Neural progenitor cell (in vitro differentiated cells): ENCODE data around the gene KRT82. TPM values are rescaled to one million over a fixed set of nuclear protein-coding genes. Genes with fewer than 3 reads are reported as not detected.
"Not testable (repeated sequence)": the region's sequence is repeated elsewhere in the genome, so short reads cannot be mapped to it uniquely, and the experiment has no call there.

Experiments
- DNase-seq: peaks from one replicate; pipeline ENCODE4 v3.0.0-alpha.2; 2016; ENCODE audit warnings: low spot score
- H2AFZ ChIP-seq: fragments of 200-600 bp; sonication (generic); replicated peaks from 2 replicates; pipeline ENCODE4 v1.6.1; 2016; ENCODE audit warnings: antibody characterized with exemption
- H3F3A ChIP-seq: fragments of 200-600 bp; sonication (generic); 2 replicates; pipeline ENCODE4 v1.6.1; 2016; ENCODE audit warnings: antibody characterized with exemption, low read depth
- H3K27ac ChIP-seq: fragments of 200-600 bp; sonication (generic); 2 replicates; pipeline ENCODE4 v1.5.1; 2016; ENCODE audit warnings: mild to moderate bottlenecking
- H3K27me3 ChIP-seq: fragments of 200-600 bp; sonication (generic); 2 replicates; pipeline ENCODE4 v1.6.1; 2016; ENCODE audit warnings: mild to moderate bottlenecking, moderate library complexity
- H3K36me3 ChIP-seq: fragments of 200-600 bp; sonication (generic); 2 replicates; pipeline ENCODE4 v1.5.1; 2016
- H3K4me1 ChIP-seq: fragments of 200-600 bp; sonication (generic); 2 replicates; pipeline ENCODE4 v1.6.1; 2016; ENCODE audit warnings: mixed run types
- H3K4me2 ChIP-seq: fragments of 200-600 bp; sonication (generic); 2 replicates; pipeline ENCODE4 v1.6.1; 2016
- H3K4me3 ChIP-seq: fragments of 200-600 bp; sonication (generic); 2 replicates; pipeline ENCODE4 v1.5.1; 2016
- H3K79me2 ChIP-seq: fragments of 200-600 bp; sonication (generic); 2 replicates; pipeline ENCODE4 v1.6.1; 2016; ENCODE audit warnings: low read depth
- H3K9ac ChIP-seq: fragments of 200-600 bp; sonication (generic); 2 replicates; pipeline ENCODE4 v1.6.1; 2016
- H3K9me3 ChIP-seq: fragments of 200-600 bp; sonication (generic); 2 replicates; pipeline ENCODE4 v1.5.1; 2016; ENCODE audit warnings: low read depth
- H4K20me1 ChIP-seq: fragments of 200-600 bp; sonication (generic); 2 replicates; pipeline ENCODE4 v1.6.1; 2016; ENCODE audit warnings: low read depth
- H3K27ac Mint-ChIP-seq: 3 replicates; pipeline ENCODE4 v1.8.0; 2021; ENCODE audit warnings: mixed read lengths
- H3K27me3 Mint-ChIP-seq: 2 replicates; pipeline ENCODE4 v1.8.0; 2022; ENCODE audit warnings: low read depth, mild to moderate bottlenecking, inconsistent platforms, moderate library complexity, mixed read lengths; ENCODE audit not compliant: insufficient read depth
- H3K36me3 Mint-ChIP-seq: 3 replicates; pipeline ENCODE4 v1.8.0; 2021; ENCODE audit warnings: mixed read lengths
- H3K4me1 Mint-ChIP-seq: 3 replicates; pipeline ENCODE4 v1.8.0; 2021; ENCODE audit warnings: mixed read lengths
- H3K4me3 Mint-ChIP-seq: 3 replicates; pipeline ENCODE4 v1.8.0; 2021; ENCODE audit warnings: mild to moderate bottlenecking, moderate library complexity, mixed read lengths
- H3K9me3 Mint-ChIP-seq: 3 replicates; pipeline ENCODE4 v1.8.0; 2020; ENCODE audit warnings: mixed read lengths
- CTCF ChIP-seq: fragments of 200-600 bp; sonication (generic); IDR thresholded peaks from 2 replicates; pipeline ENCODE4 v1.5.1; 2017; ENCODE audit warnings: antibody characterized with exemption, mild to moderate bottlenecking
- EZH2 ChIP-seq: fragments of 200-600 bp; sonication (generic); IDR thresholded peaks from 2 replicates; pipeline ENCODE4 v1.6.1; 2017; ENCODE audit warnings: antibody characterized with exemption, mild to moderate bottlenecking, moderate library complexity
- EZH2phosphoT487 ChIP-seq: fragments of 200-600 bp; sonication (generic); IDR thresholded peaks from 2 replicates; pipeline ENCODE4 v1.6.1; 2017; ENCODE audit warnings: antibody characterized with exemption
- total RNA-seq: library from RNA; depleted of rRNA; stranded (reverse); fragments of >200 nt; gene quantifications from 2 replicates; pipeline ENCODE4 v1.2.3, GENCODE V29; 2015; ENCODE audit warnings: low replicate concordance

The KRT82 gene
- total RNA-seq, 1 donor from 2014 or later, result not detected

- TF ChIP-seq CTCF (no peak), EZH2phosphoT487 (no peak), EZH2 (no peak)
- Histone ChIP-seq H3K27ac (no peak overlapping the region), H2AFZ (no peak overlapping the region), H3K9me3 (no peaks in the 10 kb centered on the region), H3K4me1 (no peaks in the 10 kb centered on the region), H4K20me1 (no peaks in the 10 kb centered on the region), H3K4me3 (no peak overlapping the region), H3K9ac (no peak overlapping the region), H3K79me2 (no peaks in the 10 kb centered on the region), H3K27me3 (no peaks in the 10 kb centered on the region), H3K36me3 (no peaks in the 10 kb centered on the region), H3K4me2 (no peak overlapping the region), H3F3A (no peaks in the 10 kb centered on the region)
- H3K36me3 Mint-ChIP-seq, result no peaks in the 10 kb centered on the region
- H3K27me3 Mint-ChIP-seq, result peaks cover 13% of the 10 kb centered on the region
- no peak for DNase-seq
- H3K27ac Mint-ChIP-seq, result no peak overlapping the region
- H3K4me1 Mint-ChIP-seq, result peaks cover 2% of the 10 kb centered on the region
- no peak overlapping the region for H3K4me3 Mint-ChIP-seq
- peaks cover 8% of the 10 kb centered on the region for H3K9me3 Mint-ChIP-seq
Measured at GRCh38 chr12:52346593-52346992, 59.5 kb downstream of the KRT82 start.

GRCh38 chr12:52345041-52345440, 61.1 kb downstream of the KRT82 start:
- not testable (repeated sequence) for H3K36me3 ChIP-seq, H3K4me3 Mint-ChIP-seq, DNase-seq, H3K9me3 ChIP-seq, H4K20me1 ChIP-seq, H2AFZ ChIP-seq, H3K4me2 ChIP-seq, H3K4me3 ChIP-seq, H3K79me2 ChIP-seq, H3K36me3 Mint-ChIP-seq, H3K27ac Mint-ChIP-seq, H3F3A ChIP-seq, H3K9ac ChIP-seq, H3K9me3 Mint-ChIP-seq, H3K27ac ChIP-seq, H3K4me1 ChIP-seq, H3K27me3 ChIP-seq, H3K4me1 Mint-ChIP-seq
- H3K27me3 Mint-ChIP-seq, result peaks cover 13% of the 10 kb centered on the region

- no peaks in the 10 kb centered on the region for H3K36me3 ChIP-seq
- peaks cover 13% of the 10 kb centered on the region for H3K27me3 Mint-ChIP-seq
Measured at GRCh38 chr12:52344111-52344510, 62.0 kb downstream of the KRT82 start.

More at GRCh38 chr12:52344111-52344510, 62.0 kb downstream of the KRT82 start:
- H3K9me3 ChIP-seq, result no peaks in the 10 kb centered on the region
- H3K9ac ChIP-seq, result no peak overlapping the region
- no peaks in the 10 kb centered on the region for H3K79me2 ChIP-seq
- no peak overlapping the region for H2AFZ ChIP-seq
- no peak overlapping the region for H3K27ac Mint-ChIP-seq
- DNase-seq, result no peak
- TF ChIP-seq EZH2 (no peak), CTCF (no peak), EZH2phosphoT487 (no peak)
- no peaks in the 10 kb centered on the region for H3K4me1 Mint-ChIP-seq
- H3K4me3 Mint-ChIP-seq, result no peak overlapping the region
- no peaks in the 10 kb centered on the region for H4K20me1 ChIP-seq
- H3K4me1 ChIP-seq, result no peaks in the 10 kb centered on the region
- no peak overlapping the region for H3K27ac ChIP-seq
- H3K4me2 ChIP-seq, result no peak overlapping the region
- peaks cover 8% of the 10 kb centered on the region for H3K9me3 Mint-ChIP-seq
- no peaks in the 10 kb centered on the region for H3K27me3 ChIP-seq
- H3K36me3 Mint-ChIP-seq, result no peaks in the 10 kb centered on the region
- no peaks in the 10 kb centered on the region for H3F3A ChIP-seq
- H3K4me3 ChIP-seq, result no peak overlapping the region

Other genes starting within 250 kb of the KRT82 start
- 0.12 TPM in 1 of 2 replicates, not detected in the other for gene KRT80, start 214.3 kb downstream of the KRT82 start, total RNA-seq
- 3.2 TPM in 1 of 2 replicates, not detected in the other for gene KRT7, start 173.1 kb downstream of the KRT82 start, total RNA-seq
- gene KRT86, start 131.7 kb downstream of the KRT82 start, total RNA-seq, result not detected in 2 replicates
- gene KRT81, start 114.8 kb downstream of the KRT82 start, total RNA-seq, result 0.09 TPM in 1 of 2 replicates, not detected in the other
- not detected in 2 replicates for gene KRT83, start 84.9 kb downstream of the KRT82 start, total RNA-seq
- not detected in 2 replicates for gene KRT85, start 38.9 kb downstream of the KRT82 start, total RNA-seq
- not detected in 2 replicates for gene KRT84, start 20.7 kb downstream of the KRT82 start, total RNA-seq
- gene KRT75, start 28.0 kb upstream of the KRT82 start, total RNA-seq, result not detected in 2 replicates
- not detected in 2 replicates for gene KRT6B, start 45.8 kb upstream of the KRT82 start, total RNA-seq
- gene KRT6C, start 67.5 kb upstream of the KRT82 start, total RNA-seq, result not detected in 2 replicates
- gene KRT6A, start 86.9 kb upstream of the KRT82 start, total RNA-seq, result not detected in 2 replicates
- not detected in 2 replicates for gene KRT5, start 114.1 kb upstream of the KRT82 start, total RNA-seq
- not detected in 2 replicates for gene KRT71, start 146.8 kb upstream of the KRT82 start, total RNA-seq
- gene KRT74, start 167.5 kb upstream of the KRT82 start, total RNA-seq, result not detected in 2 replicates
- not detected in 2 replicates for gene KRT72, start 195.1 kb upstream of the KRT82 start, total RNA-seq
- gene KRT73, start 212.2 kb upstream of the KRT82 start, total RNA-seq, result not detected in 2 replicates
- gene KRT2, start 245.9 kb upstream of the KRT82 start, total RNA-seq, result not detected in 2 replicates